CD8-positive, alpha-beta memory T cell (primary cell): Measurements from ENCODE around the gene HPGD. TPM values are rescaled to one million over a fixed set of nuclear protein-coding genes. Genes with fewer than 3 reads are reported as not detected.

ENCODE experiments used
- CTCF ChIA-PET: fragments of 350-600 bp; sonication (Branson Sonifier 250); formaldehyde crosslinking; loops from one replicate; lab custom pipeline; 2021; ENCODE audit warnings: antibody characterized with exemption; lab: Charles Lee
- POLR2A ChIA-PET: fragments of 350-600 bp; sonication (Branson Sonifier 250); formaldehyde crosslinking; loops from one replicate; lab custom pipeline; 2021; ENCODE audit warnings: antibody characterized with exemption; lab: Charles Lee
- DNase-seq, 5 donors: peaks; one replicate each; pipeline versions ENCODE4 v3.0.0 to v3.0.0-alpha.2; 2020 to 2022; ENCODE audit warnings: mixed read lengths in 1 of 5
- H3K27ac ChIP-seq: one replicate; pipeline ENCODE4 v1.7.0; 2013; ENCODE audit warnings: low read depth, mild to moderate bottlenecking, low read length, moderate library complexity
- H3K27me3 ChIP-seq: 2 replicates; pipeline ENCODE4 v1.7.0; 2013; ENCODE audit warnings: low read length, mild to moderate bottlenecking; ENCODE audit not compliant: insufficient read depth, poor library complexity, severe bottlenecking
- H3K36me3 ChIP-seq: 2 replicates; pipeline ENCODE4 v1.7.0; 2013; ENCODE audit warnings: mild to moderate bottlenecking, low read length, moderate library complexity; ENCODE audit not compliant: insufficient read depth
- H3K4me1 ChIP-seq: 2 replicates; pipeline ENCODE4 v1.7.0; 2013; ENCODE audit warnings: mild to moderate bottlenecking, low read length, moderate library complexity; ENCODE audit not compliant: insufficient read depth
- H3K4me3 ChIP-seq: 2 replicates; pipeline ENCODE4 v1.7.0; 2013; ENCODE audit warnings: mild to moderate bottlenecking, low read length
- H3K9me3 ChIP-seq: 2 replicates; pipeline ENCODE4 v1.7.0; 2013; ENCODE audit warnings: mild to moderate bottlenecking, low read length
- H3K27ac Mint-ChIP-seq, 8 donors: one replicate each; pipeline ENCODE4 v1.8.0; 2020 to 2021; ENCODE audit warnings: mixed read lengths in 8 of 8, mild to moderate bottlenecking in 6 of 8, inconsistent platforms in 3 of 8, moderate library complexity in 3 of 8
- H3K27me3 Mint-ChIP-seq, 2 donors: one replicate each; pipeline ENCODE4 v1.8.0; 2020 to 2021; ENCODE audit warnings: mixed read lengths in 2 of 2, mild to moderate bottlenecking in 1 of 2, moderate library complexity in 1 of 2
- H3K36me3 Mint-ChIP-seq, 3 donors: one replicate each; pipeline ENCODE4 v1.8.0; 2020 to 2021; ENCODE audit warnings: mixed read lengths in 3 of 3, inconsistent platforms in 1 of 3, mild to moderate bottlenecking in 1 of 3
- H3K4me1 Mint-ChIP-seq, 3 donors: one replicate each; pipeline ENCODE4 v1.8.0; 2020 to 2021; ENCODE audit warnings: mixed read lengths in 3 of 3, inconsistent platforms in 1 of 3, mild to moderate bottlenecking in 1 of 3
- H3K4me3 Mint-ChIP-seq, 7 donors: one replicate each; pipeline ENCODE4 v1.8.0; 2020 to 2021; ENCODE audit warnings: mixed read lengths in 7 of 7, mild to moderate bottlenecking in 6 of 7, moderate library complexity in 4 of 7, inconsistent platforms in 2 of 7
- H3K9me3 Mint-ChIP-seq, 5 donors: one replicate each; pipeline ENCODE4 v1.8.0; 2020 to 2022; ENCODE audit warnings: mixed read lengths in 5 of 5, mild to moderate bottlenecking in 3 of 5, moderate library complexity in 2 of 5, inconsistent platforms in 1 of 5
- polyA plus RNA-seq: library from polyadenylated mRNA; unstranded; fragments of 300-500 nt; fragmentation: Illumina TruSeq; gene quantifications from one replicate; pipeline ENCODE4 v1.2.3, GENCODE V29; 2021
- total RNA-seq, 2 experiments: library from RNA; stranded (reverse); gene quantifications; one replicate each; pipeline ENCODE4 v1.2.3, GENCODE V29; 2021

HPGD gene
- total and polyA plus RNA-seq, 3 experiments from 2014 or later: 1.4 to 18.2 (median 1.6) TPM

DNA sequence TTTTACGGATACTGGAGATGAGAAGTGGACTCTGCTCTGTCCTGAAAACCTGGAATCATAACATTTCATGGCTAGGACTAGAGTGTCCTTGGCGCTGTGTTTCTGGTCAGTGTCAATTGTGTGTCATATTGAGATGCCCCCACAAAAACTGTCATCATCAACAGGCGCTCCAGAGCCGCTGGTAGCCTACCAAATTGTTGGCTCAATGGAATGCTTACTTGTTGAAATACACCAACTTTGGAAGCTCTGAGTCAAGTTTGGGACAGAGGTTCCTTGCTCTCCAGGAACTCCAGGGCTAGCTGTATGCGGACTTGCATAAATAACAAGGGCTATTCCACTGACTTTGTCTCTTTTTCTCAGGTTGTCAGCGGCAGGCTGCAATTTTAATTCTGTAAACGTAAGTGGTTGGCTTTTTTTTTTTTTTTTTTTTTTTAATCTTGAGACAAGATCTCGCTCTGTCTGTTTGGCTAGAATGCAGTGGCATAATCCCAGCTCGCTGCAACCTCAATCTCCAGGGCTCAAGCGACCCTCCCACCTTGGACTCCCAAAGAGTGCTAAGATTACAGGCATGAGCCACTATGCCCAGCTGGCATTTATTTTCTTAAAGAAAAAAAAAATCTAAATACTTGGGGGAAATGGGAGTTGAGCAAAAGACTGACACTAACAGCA lies 871 bp upstream of the HPGD start:
- POLR2A ChIA-PET: no interaction called here
- peak in 2 of 5 donors; percentile 1 to 7 for DNase-seq
- CTCF ChIA-PET: interaction anchor here (0.6 to 0.9 kb wide), 2 partner anchors 11 to 14 kb away, joined by 3 to 4 read pairs; no protein-coding TSS in a partner anchor
- H3K4me1 Mint-ChIP-seq: peaks cover 8 to 24% (median 16%) of the 10 kb centered on the region in 3 donors
- H3K36me3 ChIP-seq: no peaks in the 10 kb centered on the region
- peak overlapping the region; percentile 38 for H3K27ac ChIP-seq
- H3K36me3 Mint-ChIP-seq: peaks cover 0 to 3% (median 2%) of the 10 kb centered on the region in 3 donors
- no peaks in the 10 kb centered on the region for H3K27me3 ChIP-seq
- no peaks in the 10 kb centered on the region for H3K9me3 ChIP-seq
- peaks cover 0 to 7% (median 0%) of the 10 kb centered on the region in 5 donors for H3K9me3 Mint-ChIP-seq
- peak overlapping the region; percentile 59 for H3K4me3 ChIP-seq
- peak overlapping the region; percentile 52 to 96 (median 88) for H3K27ac Mint-ChIP-seq
- H3K4me1 ChIP-seq: no peaks in the 10 kb centered on the region
- peak overlapping the region; percentile 70 to 97 (median 91) for H3K4me3 Mint-ChIP-seq
- H3K27me3 Mint-ChIP-seq: peaks cover 10 to 33% of the 10 kb centered on the region in 2 donors

DNA sequence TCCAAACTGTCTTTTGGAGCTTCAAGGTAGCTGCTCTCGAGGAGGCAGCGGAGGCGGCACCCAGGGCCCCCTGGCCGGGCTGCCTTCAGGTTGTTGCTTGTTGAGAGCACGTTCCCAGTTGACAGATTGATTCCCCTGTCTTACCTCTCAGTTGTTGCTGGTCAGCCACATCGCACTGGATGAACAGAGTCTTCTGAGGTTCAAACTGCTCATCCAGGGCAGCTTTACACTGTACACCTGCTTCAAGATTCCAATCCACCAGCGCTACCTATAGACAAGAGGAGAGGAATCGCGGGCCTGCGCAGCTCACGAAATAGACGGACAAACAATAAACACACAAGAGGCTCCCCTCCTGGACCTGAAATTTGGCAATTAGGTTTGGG lies 497 bp downstream of the HPGD start:
- H3K4me3 ChIP-seq: peak overlapping the region; percentile 59
- POLR2A ChIA-PET: no interaction called here
- CTCF ChIA-PET: no interaction called here
- no peaks in the 10 kb centered on the region for H3K27me3 ChIP-seq
- Mint-ChIP-seq H3K27me3 (peaks cover 10 to 33% of the 10 kb centered on the region in 2 donors), H3K4me1 (peaks cover 8 to 27% (median 16%) of the 10 kb centered on the region in 3 donors), H3K36me3 (peaks cover 0 to 3% (median 2%) of the 10 kb centered on the region in 3 donors), H3K9me3 (peaks cover 0 to 7% (median 0%) of the 10 kb centered on the region in 5 donors), H3K4me3 (peak overlapping the region; percentile 73 to 97 (median 89)), H3K27ac (peak overlapping the region in 6 of 8 donors; percentile 74 to 92 (median 88))
- DNase-seq: peak in 1 of 5 donors; percentile 22
- H3K4me1 ChIP-seq: no peaks in the 10 kb centered on the region
- H3K36me3 ChIP-seq: no peaks in the 10 kb centered on the region
- no peak overlapping the region for H3K27ac ChIP-seq
- no peaks in the 10 kb centered on the region for H3K9me3 ChIP-seq

DNA sequence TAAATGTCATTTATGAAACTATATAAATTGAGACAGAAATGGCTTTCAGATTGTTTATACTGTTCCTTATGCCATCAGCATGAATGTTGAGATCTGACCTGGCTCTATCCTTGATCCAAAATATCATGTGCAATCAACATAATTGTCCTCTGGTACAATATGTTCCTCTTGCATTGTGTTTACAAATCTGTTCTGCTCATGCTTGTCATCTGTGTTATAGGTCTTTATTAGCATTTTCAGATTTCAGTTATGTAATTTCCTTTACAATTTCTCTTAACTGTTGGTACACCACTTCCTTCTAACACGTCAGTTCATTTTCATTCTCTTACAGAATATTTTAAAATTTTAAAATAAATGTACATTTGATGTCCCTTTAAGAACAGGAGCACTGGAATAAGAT lies 1.6 kb downstream of the HPGD start:
- Histone ChIP-seq H3K36me3 (no peaks in the 10 kb centered on the region), H3K4me1 (no peaks in the 10 kb centered on the region), H3K4me3 (no peak overlapping the region), H3K9me3 (no peaks in the 10 kb centered on the region), H3K27ac (no peak overlapping the region), H3K27me3 (no peaks in the 10 kb centered on the region)
- ChIA-PET POLR2A (no interaction called here), CTCF (no interaction called here)
- Mint-ChIP-seq H3K9me3 (peaks cover 0 to 7% (median 0%) of the 10 kb centered on the region in 5 donors), H3K36me3 (peaks cover 0 to 4% (median 3%) of the 10 kb centered on the region in 3 donors), H3K27me3 (peaks cover 10 to 33% of the 10 kb centered on the region in 2 donors), H3K4me1 (peaks cover 8 to 30% (median 17%) of the 10 kb centered on the region in 3 donors), H3K27ac (peak overlapping the region in 3 of 8 donors; percentile 58 to 71 (median 61)), H3K4me3 (peak overlapping the region in 6 of 7 donors; percentile 21 to 60 (median 41))
- DNase-seq: peak in 2 of 5 donors; percentile 4 to 5

DNA sequence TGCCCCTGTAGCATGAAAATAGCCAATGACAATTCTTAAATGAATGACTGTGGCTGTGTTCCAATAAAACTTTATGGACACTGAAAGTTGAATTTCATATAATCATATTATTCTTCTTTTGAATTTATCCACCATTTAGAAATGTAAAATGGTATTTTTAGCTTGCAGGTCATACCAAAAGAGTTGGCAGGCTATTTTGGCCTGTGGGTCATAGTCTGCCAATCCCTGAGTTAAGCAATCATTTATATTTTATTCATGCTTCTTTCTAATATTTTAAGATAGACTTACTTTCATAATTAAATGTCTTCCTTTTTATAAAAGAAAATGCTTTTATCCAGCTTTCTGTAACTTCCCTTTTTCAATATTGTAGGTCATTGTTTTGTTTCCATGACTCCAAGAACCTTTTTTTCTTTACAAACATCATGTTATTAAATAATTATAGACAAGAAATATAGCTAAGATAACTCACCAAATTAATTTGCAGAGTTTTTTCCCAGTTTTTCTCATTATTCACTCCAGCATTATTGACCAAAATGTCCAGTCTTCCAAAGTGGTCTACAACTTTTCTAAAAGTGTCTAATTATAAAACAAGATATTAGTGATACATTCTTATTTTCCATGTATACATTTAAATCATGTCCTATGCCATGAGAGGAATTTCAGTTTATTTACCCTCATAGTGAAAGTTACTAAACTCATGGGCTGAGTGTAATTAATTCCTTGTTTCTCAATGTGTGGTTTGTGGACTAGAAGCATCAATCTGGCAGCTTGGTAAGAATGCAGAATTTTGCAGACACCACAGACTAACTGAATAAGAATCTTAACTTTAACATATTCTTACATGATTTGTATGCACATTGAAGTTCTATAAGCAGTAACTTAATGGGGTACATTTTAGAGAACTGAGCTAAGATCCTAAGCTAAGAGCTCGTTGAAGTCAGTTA lies 4.5 kb downstream of the HPGD start:
- CTCF ChIA-PET: interaction anchor here (1.3 kb wide), 1 partner anchor 10 kb away, joined by 3 read pairs; no protein-coding TSS in a partner anchor

DNA sequence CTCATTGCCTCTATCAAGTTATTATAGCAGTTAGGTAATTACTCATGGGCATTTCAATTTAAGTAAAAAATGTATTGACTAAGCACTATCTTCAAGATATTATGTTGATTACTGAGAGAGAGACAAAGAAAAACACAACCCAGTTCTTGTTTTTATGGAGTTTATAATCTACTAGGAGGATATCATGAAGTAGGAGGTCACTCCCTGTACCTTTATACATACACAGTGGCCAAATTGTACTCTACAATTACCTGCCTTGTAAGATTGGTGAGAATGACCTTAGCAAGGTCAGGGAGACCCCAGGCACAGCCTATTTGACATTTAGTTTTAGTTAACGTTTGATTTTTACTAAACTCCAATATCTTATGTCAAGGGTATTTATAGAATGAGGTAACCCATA lies 5.5 kb downstream of the HPGD start:
- Mint-ChIP-seq H3K27me3 (peaks cover 0 to 13% of the 10 kb centered on the region in 2 donors), H3K4me1 (peaks cover 3 to 29% (median 21%) of the 10 kb centered on the region in 3 donors), H3K4me3 (no peak overlapping the region), H3K27ac (no peak overlapping the region), H3K9me3 (peaks cover 0 to 7% (median 0%) of the 10 kb centered on the region in 5 donors), H3K36me3 (peaks cover 0 to 6% (median 3%) of the 10 kb centered on the region in 3 donors)
- no peak overlapping the region for H3K27ac ChIP-seq
- POLR2A ChIA-PET: no interaction called here
- H3K27me3 ChIP-seq: no peaks in the 10 kb centered on the region
- H3K4me1 ChIP-seq: no peaks in the 10 kb centered on the region
- H3K4me3 ChIP-seq: no peak overlapping the region
- DNase-seq: no peak
- H3K36me3 ChIP-seq: no peaks in the 10 kb centered on the region
- H3K9me3 ChIP-seq: no peaks in the 10 kb centered on the region
- CTCF ChIA-PET: interaction anchor here (1.3 kb wide), 1 partner anchor 11 kb away, joined by 3 read pairs; no protein-coding TSS in a partner anchor

More for the DNA sequence above, 4.5 kb downstream of the HPGD start:
- Histone ChIP-seq H3K27ac (no peak overlapping the region), H3K27me3 (no peaks in the 10 kb centered on the region), H3K9me3 (no peaks in the 10 kb centered on the region), H3K36me3 (no peaks in the 10 kb centered on the region), H3K4me3 (no peak overlapping the region), H3K4me1 (no peaks in the 10 kb centered on the region)
- Mint-ChIP-seq H3K36me3 (peaks cover 0 to 4% (median 3%) of the 10 kb centered on the region in 3 donors), H3K9me3 (peaks cover 0 to 5% (median 0%) of the 10 kb centered on the region in 5 donors), H3K27ac (peak overlapping the region in 2 of 8 donors; percentile 15 to 66), H3K27me3 (peaks cover 2 to 19% of the 10 kb centered on the region in 2 donors), H3K4me1 (peaks cover 6 to 32% (median 24%) of the 10 kb centered on the region in 3 donors), H3K4me3 (no peak overlapping the region)
- DNase-seq: no peak
- POLR2A ChIA-PET: no interaction called here

DNA sequence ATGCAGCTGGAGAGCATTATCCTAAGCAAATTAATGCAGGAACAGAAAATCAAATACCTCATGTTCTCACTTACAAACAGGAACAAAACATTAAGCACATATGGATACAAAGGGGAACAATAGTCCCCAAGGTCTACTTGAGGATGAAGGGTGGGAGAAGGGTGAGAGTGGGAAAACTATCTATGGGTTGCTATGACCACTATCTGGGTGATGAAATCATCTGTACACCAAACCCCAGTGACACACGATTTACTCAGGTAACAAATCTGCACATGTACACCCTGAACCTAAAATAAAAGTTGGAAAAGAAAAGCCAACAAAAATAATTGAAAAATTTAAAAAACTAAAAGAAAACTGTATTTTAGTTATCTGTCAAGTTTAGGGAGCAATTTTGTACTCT lies 5.9 kb downstream of the HPGD start:
- ChIA-PET CTCF (no interaction called here), POLR2A (no interaction called here)
- Mint-ChIP-seq H3K4me1 (peaks cover 3 to 29% (median 19%) of the 10 kb centered on the region in 3 donors), H3K27me3 (peaks cover 0 to 9% of the 10 kb centered on the region in 2 donors), H3K4me3 (no peak overlapping the region), H3K27ac (peak overlapping the region in 1 of 8 donors; percentile 83), H3K9me3 (peaks cover 0 to 8% (median 0%) of the 10 kb centered on the region in 5 donors), H3K36me3 (peaks cover 0 to 6% (median 3%) of the 10 kb centered on the region in 3 donors)
- no peak overlapping the region for H3K4me3 ChIP-seq
- H3K4me1 ChIP-seq: no peaks in the 10 kb centered on the region
- H3K27ac ChIP-seq: no peak overlapping the region
- no peaks in the 10 kb centered on the region for H3K27me3 ChIP-seq
- H3K9me3 ChIP-seq: no peaks in the 10 kb centered on the region
- DNase-seq: no peak
- no peaks in the 10 kb centered on the region for H3K36me3 ChIP-seq

DNA sequence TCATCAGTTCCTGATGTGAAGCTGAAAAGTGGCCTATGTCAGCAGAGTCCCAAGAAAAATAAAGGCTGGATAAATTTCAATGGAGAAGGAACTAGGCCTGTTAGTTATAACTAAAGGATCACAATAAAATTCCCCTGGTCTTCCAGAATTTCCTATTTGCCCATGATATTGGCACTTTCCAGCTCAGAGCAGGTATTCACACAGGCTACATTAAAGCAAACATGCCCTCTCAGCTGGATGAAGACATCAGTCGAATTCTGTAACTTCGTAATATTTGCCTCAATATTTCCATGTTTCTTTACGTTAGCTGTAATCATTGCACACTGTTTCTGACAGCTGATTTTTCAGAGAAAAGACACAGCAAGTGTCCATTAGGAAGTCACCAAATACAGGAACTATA lies 9.5 kb downstream of the HPGD start:
- no peaks in the 10 kb centered on the region for H3K9me3 ChIP-seq
- no peaks in the 10 kb centered on the region for H3K4me1 ChIP-seq
- ChIA-PET CTCF (no interaction called here), POLR2A (no interaction called here)
- no peaks in the 10 kb centered on the region for H3K27me3 Mint-ChIP-seq
- no peak overlapping the region for H3K4me3 Mint-ChIP-seq
- no peak overlapping the region for H3K27ac ChIP-seq
- no peak for DNase-seq
- peaks cover 0 to 9% (median 0%) of the 10 kb centered on the region in 3 donors for H3K36me3 Mint-ChIP-seq
- H3K4me1 Mint-ChIP-seq: peaks cover 0 to 14% (median 10%) of the 10 kb centered on the region in 3 donors
- H3K27ac Mint-ChIP-seq: no peak overlapping the region
- no peaks in the 10 kb centered on the region for H3K36me3 ChIP-seq
- H3K9me3 Mint-ChIP-seq: peaks cover 0 to 3% (median 0%) of the 10 kb centered on the region in 5 donors
- no peak overlapping the region for H3K4me3 ChIP-seq
- H3K27me3 ChIP-seq: no peaks in the 10 kb centered on the region
